Stimulated activated CD4-positive, alpha-beta T cell treated with anti-CD3 and anti-CD28 coated beads, TNF-alpha, amount 100 ng/mL, for 48 hours (primary cell): ENCODE data around the gene LENG9.
"Not testable (repeated sequence)": the region's sequence is repeated elsewhere in the genome, so short reads cannot be mapped to it uniquely, and the experiment has no call there.

Experiments used
- DNase-seq, 3 donors: peaks; one replicate each; pipeline ENCODE4 v3.0.0-alpha.2; 2020; ENCODE audit warnings: low read depth in 3 of 3

LENG9 gene

GRCh38 chr19:54463531-54464043, at the start of gene LENG9:
Gene LENG9, minus strand, starts transcription at chr19:54463778. Its CDS starts 252 bp downstream, at chr19:54463526.
- peak; percentile 97 to 99 (median 97) for DNase-seq

DNA sequence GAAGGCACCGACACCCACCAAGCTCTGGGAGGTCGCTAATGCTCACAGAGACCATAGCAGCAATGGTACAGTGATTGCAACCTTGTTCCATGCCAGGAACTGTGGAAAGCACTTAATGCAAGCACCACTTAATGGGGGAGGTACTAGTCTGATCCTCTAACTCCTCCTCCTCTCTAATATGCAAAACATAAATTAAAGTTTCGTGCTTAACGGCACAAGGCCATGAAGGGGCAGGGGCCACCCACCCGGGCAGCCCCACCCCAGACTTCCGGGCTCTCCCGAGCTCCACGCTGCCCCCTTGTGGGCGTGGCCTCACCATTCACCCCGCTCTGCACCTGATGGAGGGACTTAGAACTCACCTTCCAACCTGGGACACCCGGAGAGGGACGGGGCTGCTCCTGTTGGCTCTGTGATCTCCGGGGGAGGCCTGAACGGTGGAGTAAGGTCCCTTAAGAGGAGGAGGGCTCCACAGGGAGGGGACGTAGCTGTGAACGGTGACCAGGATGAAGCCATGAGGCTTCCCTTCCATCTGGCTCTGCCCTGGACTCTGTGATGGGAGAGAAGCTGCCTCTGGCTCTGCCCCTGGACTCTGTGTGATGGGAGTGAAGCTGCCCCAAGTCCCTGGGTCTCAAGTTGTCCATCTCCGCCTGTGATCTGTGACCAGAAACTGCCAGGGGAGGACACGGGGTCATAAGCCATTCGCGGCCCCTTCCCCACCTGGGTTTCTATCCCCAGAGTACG, 45.8 kb upstream of the LENG9 start:
- DNase-seq = not testable (repeated sequence)

DNA sequence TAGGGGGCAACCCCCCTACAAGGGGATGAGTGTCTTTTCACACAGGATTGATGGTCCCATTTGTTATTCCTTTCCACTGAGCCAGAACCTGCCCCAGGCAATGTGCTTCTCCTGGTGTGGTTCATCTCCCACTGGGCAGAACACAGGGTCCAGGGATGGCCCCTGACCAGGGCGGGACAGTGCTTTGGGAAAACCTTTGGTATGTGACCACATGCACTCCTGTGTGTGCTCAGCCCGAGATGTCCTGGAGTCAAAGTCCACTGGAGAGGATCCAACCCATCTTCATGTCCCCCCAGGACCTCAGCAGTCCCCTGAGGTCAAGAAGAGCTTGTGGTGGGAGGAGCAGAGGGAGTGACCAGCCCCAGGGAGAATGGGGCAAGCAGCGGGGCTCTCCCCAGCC, 44.9 kb upstream of the LENG9 start:
- not testable (repeated sequence) for DNase-seq

DNA sequence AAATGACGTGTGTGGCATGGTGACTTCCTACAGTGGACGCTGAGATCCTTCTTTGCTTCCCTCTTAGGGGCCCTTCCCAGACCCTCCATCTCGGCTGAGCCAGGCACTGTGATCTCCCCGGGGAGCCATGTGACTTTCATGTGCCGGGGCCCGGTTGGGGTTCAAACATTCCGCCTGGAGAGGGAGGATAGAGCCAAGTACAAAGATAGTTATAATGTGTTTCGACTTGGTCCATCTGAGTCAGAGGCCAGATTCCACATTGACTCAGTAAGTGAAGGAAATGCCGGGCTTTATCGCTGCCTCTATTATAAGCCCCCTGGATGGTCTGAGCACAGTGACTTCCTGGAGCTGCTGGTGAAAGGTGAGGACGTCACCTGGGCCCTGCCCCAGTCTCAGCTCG, 44.2 kb upstream of the LENG9 start:
- DNase-seq = no peak

DNA sequence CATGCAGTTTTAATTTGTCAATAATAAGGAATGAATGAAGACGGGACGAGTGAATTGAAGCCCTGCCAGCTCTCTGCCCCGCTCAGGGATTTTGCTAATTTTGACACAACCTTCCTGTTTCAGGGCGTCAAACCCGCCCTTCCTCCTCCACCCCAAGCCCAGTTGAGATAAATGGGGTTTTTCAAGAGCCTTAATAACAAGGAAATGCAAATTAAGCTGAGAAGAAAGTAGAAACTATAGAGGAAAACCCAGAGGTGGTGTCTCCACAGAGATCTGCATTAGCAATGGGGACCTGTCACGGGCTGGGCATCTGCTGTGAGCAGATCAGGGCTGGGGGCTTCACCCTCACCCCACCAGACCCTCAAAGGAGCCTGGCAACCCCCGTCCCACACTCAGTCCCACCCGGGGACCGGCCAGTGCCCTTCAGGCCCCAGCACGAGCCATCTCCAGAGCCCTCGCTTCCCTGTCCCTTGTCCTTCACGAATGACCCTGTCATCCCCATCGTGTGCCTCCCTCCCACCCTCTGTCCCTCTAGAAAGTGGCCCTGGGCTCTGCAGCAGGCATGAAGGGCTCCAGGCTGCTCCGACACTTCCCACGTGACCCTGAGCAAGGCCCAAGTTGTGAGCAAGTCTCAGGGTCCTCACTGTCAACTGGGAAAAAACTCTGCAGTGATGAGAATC, 43.6 kb upstream of the LENG9 start:
- DNase-seq = not testable (repeated sequence)

DNA sequence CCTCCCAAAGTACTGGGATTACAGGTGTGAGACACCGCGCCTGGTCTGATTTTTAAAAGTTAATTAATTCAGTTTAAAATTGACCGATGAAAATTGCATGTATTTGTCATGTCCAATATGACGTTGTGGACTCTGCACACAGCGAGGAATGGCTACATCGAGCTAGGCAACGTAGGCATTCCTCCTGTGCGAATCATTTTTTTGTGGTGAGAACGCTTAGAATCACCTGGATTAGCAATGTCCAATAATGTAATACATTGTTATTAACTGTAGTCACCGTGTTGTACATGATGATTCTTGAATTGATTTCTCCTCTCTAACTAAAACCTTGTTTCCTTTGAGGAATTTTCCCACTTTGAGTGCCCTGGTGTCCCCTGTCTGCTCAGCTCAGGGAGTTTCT, 42.5 kb upstream of the LENG9 start:
- DNase-seq = no peak

DNA sequence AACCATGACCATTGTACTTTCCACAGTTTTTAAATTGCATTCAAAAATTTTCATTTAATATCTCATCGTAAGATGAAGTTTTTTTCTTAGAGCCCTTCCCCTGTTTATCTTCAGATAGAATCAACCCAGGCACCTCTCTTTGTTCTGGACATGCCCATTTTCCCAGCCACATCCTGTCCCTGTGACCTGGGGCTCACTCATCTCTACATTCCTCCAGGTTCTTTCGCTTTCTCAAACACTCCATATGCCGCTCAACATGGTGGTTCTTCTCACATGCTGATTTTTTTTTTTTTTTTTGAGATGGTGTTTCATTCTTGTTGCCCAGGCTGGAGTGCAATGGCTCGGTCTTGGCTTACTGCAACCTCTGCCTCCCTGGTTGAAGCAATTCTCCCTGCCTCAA, 42.0 kb upstream of the LENG9 start:
- not testable (repeated sequence) for DNase-seq

- no peak for DNase-seq
Measured at GRCh38 chr19:54502518-54503048, 39.0 kb upstream of the LENG9 start, which contains the start of gene LAIR2. Gene LAIR2, plus strand, starts transcription at chr19:54502831. Its CDS starts 88 bp downstream, at chr19:54502919.

- DNase-seq = not testable (repeated sequence)
Measured at GRCh38 chr19:54498451-54498772, 34.8 kb upstream of the LENG9 start.

DNA sequence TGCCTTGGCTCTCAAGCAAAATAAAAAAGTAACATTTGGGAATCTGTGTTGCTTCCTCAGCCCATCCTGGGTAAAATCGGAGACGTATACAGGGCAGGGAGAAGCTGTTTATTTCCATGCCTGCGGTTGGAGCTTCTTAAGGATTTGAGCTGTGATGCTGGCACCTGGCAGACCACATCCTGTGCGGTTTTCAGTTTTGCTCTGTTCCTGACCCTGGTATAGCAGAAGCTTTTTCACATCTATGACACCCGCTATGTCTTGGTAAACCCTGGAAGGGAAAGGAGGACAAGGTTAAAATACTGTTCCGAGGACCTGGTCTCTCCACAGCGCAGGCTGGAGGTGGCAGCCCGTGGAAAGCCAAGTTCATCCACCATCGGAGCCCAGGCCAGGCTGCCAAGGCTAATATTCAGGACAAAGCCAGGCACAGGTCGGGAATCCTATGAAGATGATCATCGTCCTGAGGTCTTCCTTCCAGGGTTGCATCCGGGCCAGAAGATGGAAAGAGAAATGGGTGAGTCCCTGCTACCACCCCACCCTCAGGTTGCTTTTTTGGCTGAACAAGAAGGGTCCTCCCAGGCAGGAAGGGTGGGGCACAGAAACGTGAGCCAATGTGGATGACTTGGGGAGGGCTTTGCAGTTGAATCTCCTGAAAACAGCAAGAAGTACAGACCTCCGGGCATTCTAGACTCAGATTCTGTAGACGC, 34.3 kb upstream of the LENG9 start:
- DNase-seq = not testable (repeated sequence)

DNA sequence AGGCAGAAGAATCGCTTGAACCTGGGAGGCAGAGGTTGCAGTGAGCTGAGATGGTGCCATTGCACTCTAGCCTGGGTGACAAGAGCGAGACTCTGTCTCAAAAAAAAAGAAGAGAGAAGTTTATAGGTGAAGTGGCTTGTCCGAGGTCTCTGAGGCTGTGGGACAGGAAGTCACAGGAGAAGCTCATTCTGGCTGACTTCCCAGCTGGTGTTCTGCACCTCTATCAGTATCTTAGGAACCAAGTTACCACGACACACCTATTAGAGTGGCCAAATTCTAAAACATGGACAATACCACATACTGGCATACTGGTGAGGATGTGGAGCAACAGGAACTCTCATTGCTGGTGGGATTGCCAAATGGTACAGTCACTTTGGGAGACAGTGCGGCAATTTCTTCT, 31.7 kb upstream of the LENG9 start:
- DNase-seq = not testable (repeated sequence)

- DNase-seq = no peak
Measured at GRCh38 chr19:54493967-54494585, 30.5 kb upstream of the LENG9 start.

DNA sequence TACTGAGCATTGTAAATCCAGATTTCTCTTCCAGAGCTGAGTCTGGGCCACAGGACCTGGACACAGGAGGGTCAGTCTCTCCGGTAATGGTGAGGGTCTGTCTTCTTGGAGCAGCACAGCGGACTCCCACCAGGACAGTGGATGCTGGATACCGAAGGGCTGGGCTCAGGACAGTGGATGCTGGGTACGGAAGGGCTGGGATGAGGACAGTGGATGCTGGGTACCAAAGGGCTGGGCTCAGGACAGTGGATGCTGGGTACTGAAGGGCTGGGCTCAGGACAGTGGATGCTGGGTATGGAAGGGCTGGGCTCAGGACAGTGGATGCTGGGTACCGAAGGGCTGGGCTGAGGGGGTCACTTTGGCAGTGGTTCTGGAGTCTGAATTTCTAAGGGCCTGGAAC, 29.5 kb upstream of the LENG9 start:
- DNase-seq = not testable (repeated sequence)

DNA sequence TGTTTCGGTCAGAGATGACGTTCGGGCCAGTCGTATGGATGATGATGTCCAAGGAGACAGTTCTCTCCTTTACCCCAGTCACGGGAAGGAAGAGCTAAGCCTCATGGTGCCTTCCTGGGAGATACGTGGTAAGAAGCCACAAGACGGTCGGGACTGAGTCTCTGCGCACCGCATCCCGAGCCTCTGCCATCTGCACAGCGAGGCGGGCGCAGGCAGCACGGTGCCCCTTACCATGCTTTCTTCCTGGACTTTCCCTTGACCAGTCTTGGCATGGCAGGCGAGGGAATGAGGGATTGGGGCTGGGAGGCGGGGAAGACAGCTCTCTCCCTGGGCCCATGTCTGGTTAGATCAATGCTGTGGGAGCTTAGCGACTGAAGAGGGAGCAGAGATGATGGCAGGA, 29.0 kb upstream of the LENG9 start:
- no peak for DNase-seq

- DNase-seq = no peak
Measured at GRCh38 chr19:54489766-54490165, 26.2 kb upstream of the LENG9 start.

DNA sequence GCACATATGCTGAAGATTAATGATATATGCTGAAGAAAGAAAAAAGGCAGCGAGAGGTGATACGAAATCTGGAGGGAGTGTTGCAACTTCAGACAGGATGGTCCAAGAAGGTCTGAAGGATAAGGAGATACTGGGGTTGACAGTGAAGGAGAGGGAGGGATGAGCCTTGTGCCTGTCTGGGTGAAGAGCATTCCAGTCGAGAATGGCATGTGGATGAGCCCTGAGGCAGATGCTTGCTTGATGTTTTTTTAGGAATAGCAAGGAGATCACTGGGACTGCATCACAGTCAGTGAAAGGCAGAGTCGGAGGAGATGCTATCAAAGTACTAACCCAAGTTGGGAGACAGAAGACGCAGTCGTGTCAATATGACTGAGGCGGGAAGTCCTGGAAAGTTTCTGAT, 25.8 kb upstream of the LENG9 start:
- DNase-seq = no peak

DNA sequence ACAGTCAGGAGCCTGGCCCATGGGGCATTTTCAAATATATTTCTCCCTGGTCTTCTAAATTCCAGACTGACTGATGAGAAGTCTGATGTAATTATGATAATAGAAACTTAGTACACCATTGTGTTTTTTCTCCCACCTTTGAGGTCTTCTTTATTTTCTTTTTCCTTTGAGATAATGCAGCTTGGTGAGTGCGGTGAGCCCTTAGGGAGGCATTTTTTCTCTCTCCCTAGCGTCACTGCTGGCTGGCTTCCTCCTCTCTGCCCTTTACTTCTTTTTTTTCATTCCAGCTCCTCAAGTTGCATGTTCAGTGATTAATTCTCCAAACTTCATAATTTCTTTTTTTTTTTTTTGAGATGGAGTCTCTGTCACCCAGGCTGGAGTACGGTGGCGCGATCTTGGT, 22.3 kb upstream of the LENG9 start:
- DNase-seq = no peak

DNA sequence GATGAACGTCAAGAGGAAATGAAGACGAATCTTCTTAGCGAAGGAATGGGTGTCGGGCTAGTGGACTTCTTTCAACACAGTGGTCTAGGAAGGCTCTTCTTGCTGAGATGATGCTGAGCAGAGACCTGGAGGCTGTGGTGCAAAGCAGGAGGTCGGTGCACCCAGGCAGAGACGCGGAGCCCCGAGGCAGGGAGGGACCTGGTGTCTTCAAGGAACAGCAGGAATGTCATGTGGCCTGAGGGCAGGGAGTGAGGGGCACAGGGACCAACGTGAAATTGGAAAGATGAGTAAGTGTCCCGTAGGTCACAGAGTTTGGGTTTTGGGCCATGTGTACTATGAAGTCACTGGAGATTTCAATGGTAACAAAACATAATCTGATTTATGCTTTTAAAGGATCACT, 20.9 kb upstream of the LENG9 start:
- DNase-seq = no peak

- no peak for DNase-seq
Measured at GRCh38 chr19:54482889-54483288, 19.3 kb upstream of the LENG9 start.

DNA sequence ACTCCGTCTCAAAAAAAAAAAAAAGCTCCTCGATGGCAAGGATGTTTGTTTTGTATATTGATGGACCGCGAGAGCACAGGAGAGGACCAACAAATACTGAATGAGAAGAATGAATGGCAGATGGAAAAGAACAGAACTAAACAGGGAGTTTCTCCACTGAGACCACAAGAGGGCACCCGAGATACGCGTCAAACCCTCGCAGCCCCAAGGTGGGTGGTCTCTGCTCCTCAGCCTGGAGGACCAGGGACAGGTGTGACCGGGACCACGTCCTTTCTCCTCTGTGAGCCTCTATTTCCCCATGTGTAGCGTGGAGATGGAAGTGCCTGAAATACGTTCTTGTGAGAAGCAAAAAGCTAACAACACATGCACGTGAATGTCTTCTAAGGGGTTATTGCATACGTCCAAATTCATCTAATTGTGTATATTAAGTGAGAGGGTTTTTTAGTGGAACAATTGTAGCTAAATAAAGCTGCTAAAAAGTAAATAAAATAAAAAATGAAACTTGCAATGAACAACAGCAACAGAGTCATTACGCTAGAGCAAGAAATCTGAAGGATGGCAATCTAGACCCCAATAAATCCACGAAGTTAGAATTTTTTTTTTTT, 17.9 kb upstream of the LENG9 start:
- DNase-seq = peak in 1 of 3 donors; percentile 37

DNA sequence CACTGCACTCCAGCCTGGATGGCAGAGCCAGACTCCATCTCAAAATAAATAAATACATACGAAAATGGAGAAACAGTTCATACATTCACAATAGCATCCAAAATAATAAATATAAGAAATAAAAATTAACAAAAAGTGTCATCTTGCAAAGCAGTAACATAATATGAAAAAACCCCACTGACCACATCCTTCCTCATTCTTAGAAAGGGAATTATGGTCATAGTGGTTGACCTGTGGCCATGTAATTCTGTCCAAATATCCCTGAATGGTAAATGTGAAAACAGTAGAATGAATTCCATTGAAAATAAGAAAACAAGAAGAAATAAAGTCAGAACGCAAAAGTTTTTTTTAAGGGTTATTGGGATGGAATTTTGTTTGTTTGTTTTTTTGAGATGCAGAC, 16.5 kb upstream of the LENG9 start:
- DNase-seq = no peak
